ENCODE measurements around the gene TNIK. TPM values are rescaled to one million over a fixed set of nuclear protein-coding genes. Genes with fewer than 3 reads are reported as not detected.

TNIK gene
- total and polyA plus RNA-seq, 2 experiments from 2014 or later: 14.6 to 34.3 TPM

DNA sequence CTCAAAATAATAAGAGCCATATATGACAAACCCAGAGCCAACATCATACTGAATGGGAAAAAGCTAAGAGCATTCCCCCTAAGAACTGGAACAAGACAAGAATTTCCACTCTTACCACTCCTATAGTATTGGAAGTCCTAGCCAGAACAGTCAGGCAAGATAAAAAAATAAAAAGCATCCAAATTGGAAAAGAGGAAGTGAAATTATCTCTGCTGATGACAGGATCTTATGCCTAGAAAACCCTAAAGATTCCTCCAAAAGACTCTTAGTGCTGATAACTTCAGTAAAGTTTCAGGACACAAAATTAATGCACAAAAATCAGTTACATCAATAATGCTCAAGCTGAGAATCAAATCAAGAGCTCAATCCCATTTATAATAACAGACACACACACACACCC is 387.8 kb downstream of the TNIK start:
- ATAC-seq (no peak), DNase-seq (ENCODE audit: low spot score) (no peak)
- no peaks in the 10 kb centered on the region for H3K4me1 ChIP-seq (ENCODE audit: insufficient read depth)
- H3K36me3 ChIP-seq (ENCODE audit: insufficient read depth): no peaks in the 10 kb centered on the region
- H3K9me2 ChIP-seq (ENCODE audit: insufficient read depth): no peaks in the 10 kb centered on the region
- H3K9me3 Mint-ChIP-seq: no peaks in the 10 kb centered on the region
- TF ChIP-seq, protein P1, sequence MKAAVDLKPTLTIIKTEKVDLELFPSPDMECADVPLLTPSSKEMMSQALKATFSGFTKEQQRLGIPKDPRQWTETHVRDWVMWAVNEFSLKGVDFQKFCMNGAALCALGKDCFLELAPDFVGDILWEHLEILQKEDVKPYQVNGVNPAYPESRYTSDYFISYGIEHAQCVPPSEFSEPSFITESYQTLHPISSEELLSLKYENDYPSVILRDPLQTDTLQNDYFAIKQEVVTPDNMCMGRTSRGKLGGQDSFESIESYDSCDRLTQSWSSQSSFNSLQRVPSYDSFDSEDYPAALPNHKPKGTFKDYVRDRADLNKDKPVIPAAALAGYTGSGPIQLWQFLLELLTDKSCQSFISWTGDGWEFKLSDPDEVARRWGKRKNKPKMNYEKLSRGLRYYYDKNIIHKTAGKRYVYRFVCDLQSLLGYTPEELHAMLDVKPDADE (IDR thresholded peaks at IDR 0.05): no peak
- TF ChIP-seq NANOG (IDR thresholded peaks at IDR 0.05; ENCODE audit: borderline replicate concordance) (no peak), EZH2 (IDR thresholded peaks at IDR 0.05; ENCODE audit: low read depth, unreplicated experiment) (no peak), ZNF331 (CRISPR knock-in tag; IDR thresholded peaks at IDR 0.05; ENCODE audit: low read depth) (no peak), STAT1 (IDR thresholded peaks at IDR 0.05; ENCODE audit: unreplicated experiment) (no peak), JUNB (IDR thresholded peaks at IDR 0.05; ENCODE audit: unreplicated experiment) (no peak), CREB1 (CRISPR knock-in tag; IDR thresholded peaks at IDR 0.05; ENCODE audit: low read depth) (no peak), EZH2phosphoT487 (IDR thresholded peaks at IDR 0.05; ENCODE audit: unreplicated experiment) (no peak), ZNF114 (CRISPR knock-in tag; IDR thresholded peaks at IDR 0.05) (no peak), POLR2AphosphoS5 (IDR thresholded peaks at IDR 0.05; ENCODE audit: low read depth) (no peak)
- TF ChIP-seq, protein P2, sequence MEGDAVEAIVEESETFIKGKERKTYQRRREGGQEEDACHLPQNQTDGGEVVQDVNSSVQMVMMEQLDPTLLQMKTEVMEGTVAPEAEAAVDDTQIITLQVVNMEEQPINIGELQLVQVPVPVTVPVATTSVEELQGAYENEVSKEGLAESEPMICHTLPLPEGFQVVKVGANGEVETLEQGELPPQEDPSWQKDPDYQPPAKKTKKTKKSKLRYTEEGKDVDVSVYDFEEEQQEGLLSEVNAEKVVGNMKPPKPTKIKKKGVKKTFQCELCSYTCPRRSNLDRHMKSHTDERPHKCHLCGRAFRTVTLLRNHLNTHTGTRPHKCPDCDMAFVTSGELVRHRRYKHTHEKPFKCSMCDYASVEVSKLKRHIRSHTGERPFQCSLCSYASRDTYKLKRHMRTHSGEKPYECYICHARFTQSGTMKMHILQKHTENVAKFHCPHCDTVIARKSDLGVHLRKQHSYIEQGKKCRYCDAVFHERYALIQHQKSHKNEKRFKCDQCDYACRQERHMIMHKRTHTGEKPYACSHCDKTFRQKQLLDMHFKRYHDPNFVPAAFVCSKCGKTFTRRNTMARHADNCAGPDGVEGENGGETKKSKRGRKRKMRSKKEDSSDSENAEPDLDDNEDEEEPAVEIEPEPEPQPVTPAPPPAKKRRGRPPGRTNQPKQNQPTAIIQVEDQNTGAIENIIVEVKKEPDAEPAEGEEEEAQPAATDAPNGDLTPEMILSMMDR (conservative IDR thresholded peaks at IDR 0.05; ENCODE audit: low read depth in 2 of 2): no peak
- TF ChIP-seq, protein P3, sequence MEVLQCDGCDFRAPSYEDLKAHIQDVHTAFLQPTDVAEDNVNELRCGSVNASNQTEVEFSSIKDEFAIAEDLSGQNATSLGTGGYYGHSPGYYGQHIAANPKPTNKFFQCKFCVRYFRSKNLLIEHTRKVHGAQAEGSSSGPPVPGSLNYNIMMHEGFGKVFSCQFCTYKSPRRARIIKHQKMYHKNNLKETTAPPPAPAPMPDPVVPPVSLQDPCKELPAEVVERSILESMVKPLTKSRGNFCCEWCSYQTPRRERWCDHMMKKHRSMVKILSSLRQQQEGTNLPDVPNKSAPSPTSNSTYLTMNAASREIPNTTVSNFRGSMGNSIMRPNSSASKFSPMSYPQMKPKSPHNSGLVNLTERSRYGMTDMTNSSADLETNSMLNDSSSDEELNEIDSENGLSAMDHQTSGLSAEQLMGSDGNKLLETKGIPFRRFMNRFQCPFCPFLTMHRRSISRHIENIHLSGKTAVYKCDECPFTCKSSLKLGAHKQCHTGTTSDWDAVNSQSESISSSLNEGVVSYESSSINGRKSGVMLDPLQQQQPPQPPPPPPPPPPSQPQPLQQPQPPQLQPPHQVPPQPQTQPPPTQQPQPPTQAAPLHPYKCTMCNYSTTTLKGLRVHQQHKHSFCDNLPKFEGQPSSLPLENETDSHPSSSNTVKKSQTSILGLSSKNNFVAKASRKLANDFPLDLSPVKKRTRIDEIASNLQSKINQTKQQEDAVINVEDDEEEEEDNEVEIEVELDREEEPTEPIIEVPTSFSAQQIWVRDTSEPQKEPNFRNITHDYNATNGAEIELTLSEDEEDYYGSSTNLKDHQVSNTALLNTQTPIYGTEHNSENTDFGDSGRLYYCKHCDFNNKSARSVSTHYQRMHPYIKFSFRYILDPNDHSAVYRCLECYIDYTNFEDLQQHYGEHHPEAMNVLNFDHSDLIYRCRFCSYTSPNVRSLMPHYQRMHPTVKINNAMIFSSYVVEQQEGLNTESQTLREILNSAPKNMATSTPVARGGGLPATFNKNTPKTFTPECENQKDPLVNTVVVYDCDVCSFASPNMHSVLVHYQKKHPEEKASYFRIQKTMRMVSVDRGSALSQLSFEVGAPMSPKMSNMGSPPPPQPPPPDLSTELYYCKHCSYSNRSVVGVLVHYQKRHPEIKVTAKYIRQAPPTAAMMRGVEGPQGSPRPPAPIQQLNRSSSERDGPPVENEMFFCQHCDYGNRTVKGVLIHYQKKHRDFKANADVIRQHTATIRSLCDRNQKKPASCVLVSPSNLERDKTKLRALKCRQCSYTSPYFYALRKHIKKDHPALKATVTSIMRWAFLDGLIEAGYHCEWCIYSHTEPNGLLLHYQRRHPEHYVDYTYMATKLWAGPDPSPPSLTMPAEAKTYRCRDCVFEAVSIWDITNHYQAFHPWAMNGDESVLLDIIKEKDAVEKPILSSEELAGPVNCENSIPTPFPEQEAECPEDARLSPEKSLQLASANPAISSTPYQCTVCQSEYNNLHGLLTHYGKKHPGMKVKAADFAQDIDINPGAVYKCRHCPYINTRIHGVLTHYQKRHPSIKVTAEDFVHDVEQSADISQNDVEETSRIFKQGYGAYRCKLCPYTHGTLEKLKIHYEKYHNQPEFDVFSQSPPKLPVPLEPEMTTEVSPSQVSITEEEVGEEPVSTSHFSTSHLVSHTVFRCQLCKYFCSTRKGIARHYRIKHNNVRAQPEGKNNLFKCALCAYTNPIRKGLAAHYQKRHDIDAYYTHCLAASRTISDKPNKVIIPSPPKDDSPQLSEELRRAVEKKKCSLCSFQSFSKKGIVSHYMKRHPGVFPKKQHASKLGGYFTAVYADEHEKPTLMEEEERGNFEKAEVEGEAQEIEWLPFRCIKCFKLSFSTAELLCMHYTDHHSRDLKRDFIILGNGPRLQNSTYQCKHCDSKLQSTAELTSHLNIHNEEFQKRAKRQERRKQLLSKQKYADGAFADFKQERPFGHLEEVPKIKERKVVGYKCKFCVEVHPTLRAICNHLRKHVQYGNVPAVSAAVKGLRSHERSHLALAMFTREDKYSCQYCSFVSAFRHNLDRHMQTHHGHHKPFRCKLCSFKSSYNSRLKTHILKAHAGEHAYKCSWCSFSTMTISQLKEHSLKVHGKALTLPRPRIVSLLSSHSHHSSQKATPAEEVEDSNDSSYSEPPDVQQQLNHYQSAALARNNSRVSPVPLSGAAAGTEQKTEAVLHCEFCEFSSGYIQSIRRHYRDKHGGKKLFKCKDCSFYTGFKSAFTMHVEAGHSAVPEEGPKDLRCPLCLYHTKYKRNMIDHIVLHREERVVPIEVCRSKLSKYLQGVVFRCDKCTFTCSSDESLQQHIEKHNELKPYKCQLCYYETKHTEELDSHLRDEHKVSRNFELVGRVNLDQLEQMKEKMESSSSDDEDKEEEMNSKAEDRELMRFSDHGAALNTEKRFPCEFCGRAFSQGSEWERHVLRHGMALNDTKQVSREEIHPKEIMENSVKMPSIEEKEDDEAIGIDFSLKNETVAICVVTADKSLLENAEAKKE (CRISPR knock-in tag; IDR thresholded peaks at IDR 0.05): no peak
- TF ChIP-seq, protein P4, sequence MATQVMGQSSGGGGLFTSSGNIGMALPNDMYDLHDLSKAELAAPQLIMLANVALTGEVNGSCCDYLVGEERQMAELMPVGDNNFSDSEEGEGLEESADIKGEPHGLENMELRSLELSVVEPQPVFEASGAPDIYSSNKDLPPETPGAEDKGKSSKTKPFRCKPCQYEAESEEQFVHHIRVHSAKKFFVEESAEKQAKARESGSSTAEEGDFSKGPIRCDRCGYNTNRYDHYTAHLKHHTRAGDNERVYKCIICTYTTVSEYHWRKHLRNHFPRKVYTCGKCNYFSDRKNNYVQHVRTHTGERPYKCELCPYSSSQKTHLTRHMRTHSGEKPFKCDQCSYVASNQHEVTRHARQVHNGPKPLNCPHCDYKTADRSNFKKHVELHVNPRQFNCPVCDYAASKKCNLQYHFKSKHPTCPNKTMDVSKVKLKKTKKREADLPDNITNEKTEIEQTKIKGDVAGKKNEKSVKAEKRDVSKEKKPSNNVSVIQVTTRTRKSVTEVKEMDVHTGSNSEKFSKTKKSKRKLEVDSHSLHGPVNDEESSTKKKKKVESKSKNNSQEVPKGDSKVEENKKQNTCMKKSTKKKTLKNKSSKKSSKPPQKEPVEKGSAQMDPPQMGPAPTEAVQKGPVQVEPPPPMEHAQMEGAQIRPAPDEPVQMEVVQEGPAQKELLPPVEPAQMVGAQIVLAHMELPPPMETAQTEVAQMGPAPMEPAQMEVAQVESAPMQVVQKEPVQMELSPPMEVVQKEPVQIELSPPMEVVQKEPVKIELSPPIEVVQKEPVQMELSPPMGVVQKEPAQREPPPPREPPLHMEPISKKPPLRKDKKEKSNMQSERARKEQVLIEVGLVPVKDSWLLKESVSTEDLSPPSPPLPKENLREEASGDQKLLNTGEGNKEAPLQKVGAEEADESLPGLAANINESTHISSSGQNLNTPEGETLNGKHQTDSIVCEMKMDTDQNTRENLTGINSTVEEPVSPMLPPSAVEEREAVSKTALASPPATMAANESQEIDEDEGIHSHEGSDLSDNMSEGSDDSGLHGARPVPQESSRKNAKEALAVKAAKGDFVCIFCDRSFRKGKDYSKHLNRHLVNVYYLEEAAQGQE (IDR thresholded peaks at IDR 0.05; ENCODE audit: unreplicated experiment): no peak
- H3K4me2 ChIP-seq: no peak overlapping the region
- 0 out of 3 replicates have a peak, but pooled peaks cover 2% of the 10 kb centered on the region for H3K36me3 Mint-ChIP-seq (ENCODE audit: low read depth)
- H2AFZ ChIP-seq: no peak overlapping the region
- H3K27ac Mint-ChIP-seq: no peak overlapping the region
- H3K27me3 ChIP-seq (ENCODE audit: insufficient read depth): no peaks in the 10 kb centered on the region
- no peaks in the 10 kb centered on the region for H3F3A ChIP-seq (replicated peaks; ENCODE audit: low read depth)
- H4K20me1 ChIP-seq (replicated peaks; ENCODE audit: insufficient read depth): no peaks in the 10 kb centered on the region
- no peak overlapping the region for H3K27ac ChIP-seq (ENCODE audit: low read depth)
- H3K4me1 Mint-ChIP-seq: no peaks in the 10 kb centered on the region
- no peak overlapping the region for H3K4me3 ChIP-seq
- no peak overlapping the region for H3K4me3 Mint-ChIP-seq
- peaks cover 2% of the 10 kb centered on the region for H3K27me3 Mint-ChIP-seq (ENCODE audit: insufficient read depth, low read depth, poor library complexity)
- no peaks in the 10 kb centered on the region for H3K79me2 ChIP-seq (replicated peaks; ENCODE audit: insufficient read depth)
